RWPE2 (cell line): ENCODE measurements around the gene POU2AF3.
"Not testable (repeated sequence)": the region's sequence is repeated elsewhere in the genome, so short reads cannot be mapped to it uniquely, and the experiment has no call there.

Experiments
- ATAC-seq: fragments of 200-7000 bp; cut with Tn5 transposase; 3 replicates; pipeline ENCODE4 v1.9.1; 2021; ENCODE audit warnings: low read depth
- DNase-seq: peaks from one replicate; pipeline ENCODE4 v3.0.0-alpha.2; 2020; ENCODE audit warnings: low spot score
- H3K27ac ChIP-seq: fragments of 450-650 bp; 2 replicates; pipeline ENCODE4 v1.5.1; 2017; ENCODE audit warnings: mild to moderate bottlenecking; ENCODE audit not compliant: poor library complexity, severe bottlenecking
- H3K27me3 ChIP-seq: fragments of 250-450 bp; sonication (Bioruptor Pico); 2 replicates; pipeline ENCODE4 v1.5.1; 2021; ENCODE audit warnings: mild to moderate bottlenecking, moderate library complexity; ENCODE audit not compliant: insufficient read depth, poor library complexity, severe bottlenecking
- H3K36me3 ChIP-seq: fragments of 250-450 bp; sonication (Bioruptor Pico); 2 replicates; pipeline ENCODE4 v1.5.1; 2020; ENCODE audit warnings: low read depth, mild to moderate bottlenecking, moderate library complexity
- H3K4me1 ChIP-seq: fragments of 250-450 bp; sonication (Bioruptor Pico); 2 replicates; pipeline ENCODE4 v1.5.1; 2021; ENCODE audit warnings: mild to moderate bottlenecking, moderate library complexity; ENCODE audit not compliant: insufficient read depth, poor library complexity, severe bottlenecking
- H3K4me3 ChIP-seq: fragments of 250-450 bp; sonication (Bioruptor Pico); 2 replicates; pipeline ENCODE4 v1.5.1; 2021; ENCODE audit warnings: mild to moderate bottlenecking, moderate library complexity; ENCODE audit not compliant: severe bottlenecking
- H3K9me3 ChIP-seq: fragments of 250-450 bp; sonication (Bioruptor Pico); 2 replicates; pipeline ENCODE4 v1.5.1; 2021; ENCODE audit warnings: mild to moderate bottlenecking, moderate library complexity; ENCODE audit not compliant: severe bottlenecking
- TF ChIP-seq, protein P1 (sequence below): fragments of 450-650 bp; IDR thresholded peaks from one replicate; pipeline ENCODE4 v1.5.1; 2017; ENCODE audit warnings: mild to moderate bottlenecking, moderate library complexity; ENCODE audit not compliant: poor library complexity, severe bottlenecking

The POU2AF3 gene

DNA sequence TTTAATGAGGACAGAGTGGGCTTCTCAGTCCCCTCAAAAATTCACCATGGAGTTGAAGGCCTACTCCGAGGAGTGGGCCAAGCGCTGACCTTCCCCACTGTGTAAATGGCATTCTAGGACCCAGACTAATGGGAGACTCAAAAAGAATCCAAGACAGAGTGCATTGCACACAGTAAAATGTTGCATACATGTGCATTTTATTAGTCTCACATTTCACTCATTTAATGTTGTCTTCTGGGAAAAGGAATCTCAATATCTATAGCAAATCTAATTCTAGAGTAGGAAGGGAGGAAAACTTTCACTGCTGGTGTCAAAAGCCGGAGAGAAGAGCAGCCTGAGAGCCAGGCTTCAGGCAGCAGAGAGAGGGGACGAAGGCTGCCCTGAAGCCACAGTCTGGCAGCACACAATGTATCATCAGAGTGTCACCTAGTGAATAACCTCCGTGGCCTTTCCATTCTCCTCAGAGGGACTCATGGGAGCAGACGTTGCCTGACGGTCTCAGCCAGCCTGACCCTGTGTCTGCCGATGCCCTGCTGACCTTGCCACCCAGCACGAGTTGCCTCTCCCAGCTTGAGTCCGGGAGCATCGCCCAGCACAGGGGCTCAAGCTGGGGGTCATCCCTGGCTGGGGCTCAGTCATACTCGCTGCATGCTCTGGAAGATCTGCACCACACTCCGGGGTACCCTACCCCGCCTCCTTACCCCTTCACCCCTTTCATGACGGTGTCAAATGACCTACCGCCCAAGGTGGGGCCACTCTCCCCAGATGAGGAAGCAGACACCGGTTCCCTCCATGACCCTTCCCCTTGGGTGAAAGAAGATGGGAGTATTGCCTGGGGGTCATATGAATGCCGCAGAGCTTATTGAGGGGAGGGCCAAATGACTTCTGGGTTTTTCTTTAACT lies 12.9 kb upstream of the POU2AF3 start:
- no peaks in the 10 kb centered on the region for H3K27me3 ChIP-seq
- H3K36me3 ChIP-seq = no peaks in the 10 kb centered on the region
- H3K4me3 ChIP-seq = no peak overlapping the region
- H3K27ac ChIP-seq = no peak overlapping the region
- no peaks in the 10 kb centered on the region for H3K9me3 ChIP-seq
- ATAC-seq = no peak
- TF ChIP-seq, protein P1, sequence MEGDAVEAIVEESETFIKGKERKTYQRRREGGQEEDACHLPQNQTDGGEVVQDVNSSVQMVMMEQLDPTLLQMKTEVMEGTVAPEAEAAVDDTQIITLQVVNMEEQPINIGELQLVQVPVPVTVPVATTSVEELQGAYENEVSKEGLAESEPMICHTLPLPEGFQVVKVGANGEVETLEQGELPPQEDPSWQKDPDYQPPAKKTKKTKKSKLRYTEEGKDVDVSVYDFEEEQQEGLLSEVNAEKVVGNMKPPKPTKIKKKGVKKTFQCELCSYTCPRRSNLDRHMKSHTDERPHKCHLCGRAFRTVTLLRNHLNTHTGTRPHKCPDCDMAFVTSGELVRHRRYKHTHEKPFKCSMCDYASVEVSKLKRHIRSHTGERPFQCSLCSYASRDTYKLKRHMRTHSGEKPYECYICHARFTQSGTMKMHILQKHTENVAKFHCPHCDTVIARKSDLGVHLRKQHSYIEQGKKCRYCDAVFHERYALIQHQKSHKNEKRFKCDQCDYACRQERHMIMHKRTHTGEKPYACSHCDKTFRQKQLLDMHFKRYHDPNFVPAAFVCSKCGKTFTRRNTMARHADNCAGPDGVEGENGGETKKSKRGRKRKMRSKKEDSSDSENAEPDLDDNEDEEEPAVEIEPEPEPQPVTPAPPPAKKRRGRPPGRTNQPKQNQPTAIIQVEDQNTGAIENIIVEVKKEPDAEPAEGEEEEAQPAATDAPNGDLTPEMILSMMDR = no peak
- no peaks in the 10 kb centered on the region for H3K4me1 ChIP-seq
- DNase-seq = no peak

DNA sequence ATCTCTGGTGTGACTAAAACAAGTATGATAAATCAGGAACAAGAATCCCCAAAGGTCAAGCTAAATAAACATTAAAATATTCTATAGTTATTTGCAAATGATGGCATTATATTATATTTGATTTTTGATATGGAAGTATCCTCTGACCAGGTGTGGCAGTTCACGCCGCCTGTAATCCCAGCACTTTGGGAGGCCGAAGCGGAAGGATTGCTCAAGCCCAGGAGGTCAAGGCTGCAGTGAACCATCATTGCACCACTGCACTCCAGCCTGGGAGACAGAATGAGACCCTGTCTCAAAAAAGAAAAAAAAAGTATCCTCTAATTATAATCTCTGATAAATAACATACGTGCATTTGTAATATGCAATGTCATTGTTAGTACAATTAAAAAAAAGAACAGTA lies 6.6 kb upstream of the POU2AF3 start:
- no peaks in the 10 kb centered on the region for H3K27me3 ChIP-seq
- no peak overlapping the region for H3K4me3 ChIP-seq
- H3K4me1 ChIP-seq = no peaks in the 10 kb centered on the region
- TF ChIP-seq, protein P1 = no peak
- no peaks in the 10 kb centered on the region for H3K36me3 ChIP-seq
- ATAC-seq = no peak
- no peaks in the 10 kb centered on the region for H3K9me3 ChIP-seq
- no peak for DNase-seq
- no peak overlapping the region for H3K27ac ChIP-seq

DNA sequence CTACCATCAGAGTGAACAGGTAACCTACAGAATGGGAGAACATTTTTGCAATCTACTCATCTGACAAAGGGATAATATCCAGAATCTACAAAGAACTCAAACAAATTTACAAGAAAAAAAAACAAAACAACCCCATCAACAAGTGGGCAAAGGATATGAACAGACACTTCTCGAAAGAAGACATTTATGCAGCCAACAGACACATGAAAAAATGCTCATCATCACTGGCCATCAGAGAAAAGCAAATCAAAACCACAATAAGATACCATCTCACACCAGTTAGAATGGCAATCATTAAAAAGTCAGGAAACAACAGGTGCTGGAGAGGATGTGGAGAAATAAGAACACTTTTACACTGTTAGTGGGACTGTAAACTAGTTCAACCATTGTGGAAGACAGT lies 5.9 kb upstream of the POU2AF3 start:
- not testable (repeated sequence) for H3K27ac ChIP-seq, H3K27me3 ChIP-seq, ATAC-seq, H3K4me3 ChIP-seq, H3K36me3 ChIP-seq, H3K9me3 ChIP-seq, H3K4me1 ChIP-seq, DNase-seq

DNA sequence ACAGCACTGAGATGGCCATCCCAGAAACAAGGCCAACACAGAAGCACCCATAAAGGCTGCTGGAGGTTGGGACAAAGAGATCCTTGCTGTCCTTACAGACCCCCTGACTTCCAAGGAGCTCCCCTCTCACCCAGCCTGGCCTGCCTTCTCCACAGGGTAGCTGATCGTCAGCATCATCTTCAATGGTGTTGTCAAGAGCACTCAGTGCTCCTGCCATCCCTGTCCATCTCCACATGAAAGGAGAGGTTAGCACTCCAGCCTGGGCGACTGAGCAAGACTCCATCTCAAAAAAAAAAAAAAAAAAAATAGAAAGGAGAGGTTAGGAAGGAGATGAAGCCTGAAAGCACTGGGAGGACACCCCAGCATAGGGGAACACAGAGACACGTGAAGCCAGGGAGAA lies 2.1 kb upstream of the POU2AF3 start:
- Histone ChIP-seq H3K4me3 (no peak overlapping the region), H3K36me3 (no peaks in the 10 kb centered on the region), H3K4me1 (no peaks in the 10 kb centered on the region), H3K27ac (no peak overlapping the region), H3K9me3 (no peaks in the 10 kb centered on the region), H3K27me3 (peaks cover 10% of the 10 kb centered on the region)
- ATAC-seq = no peak
- TF ChIP-seq, protein P1 = no peak
- no peak for DNase-seq

- DNase-seq (no peak), ATAC-seq (no peak)
- Histone ChIP-seq H3K27ac (no peak overlapping the region), H3K4me1 (no peaks in the 10 kb centered on the region), H3K4me3 (no peak overlapping the region), H3K9me3 (no peaks in the 10 kb centered on the region), H3K36me3 (no peaks in the 10 kb centered on the region), H3K27me3 (peaks cover 12% of the 10 kb centered on the region)
- TF ChIP-seq, protein P1 = no peak
These were observed 650 bp upstream of the POU2AF3 start for GRCh38 chr11:111297696-111298095.
